Astrocyte (in vitro differentiated cells and primary cell): ENCODE data around the gene FHIT. TPM values are rescaled to one million over a fixed set of nuclear protein-coding genes. Genes with fewer than 3 reads are reported as not detected.

Experiments used
- DNase-seq: peaks from one replicate; pipeline ENCODE4 v3.0.0-alpha.2; 2010; ENCODE audit warnings: low read depth
- FAIRE-seq: peaks from 2 replicates; lab custom pipeline; 2011; peaks lifted over from hg19 to GRCh38; lab: Jason Lieb, UNC
- H2AFZ ChIP-seq: 2 replicates; pipeline ENCODE4 v1.6.0; 2012; ENCODE audit warnings: low read depth, low read length, inconsistent platforms
- H3K27ac ChIP-seq: 2 replicates; pipeline ENCODE4 v1.5.1; 2011; ENCODE audit warnings: low read depth, low read length, inconsistent platforms
- H3K27me3 ChIP-seq: 2 replicates; pipeline ENCODE4 v1.6.0; 2011; ENCODE audit warnings: low read length, inconsistent platforms; ENCODE audit not compliant: insufficient read depth
- H3K36me3 ChIP-seq: 2 replicates; pipeline ENCODE4 v1.5.1; 2011; ENCODE audit warnings: low read length, inconsistent platforms; ENCODE audit not compliant: insufficient read depth
- H3K4me1 ChIP-seq: 2 replicates; pipeline ENCODE4 v1.5.1; 2011; ENCODE audit warnings: low read length, inconsistent platforms; ENCODE audit not compliant: insufficient read depth
- H3K4me2 ChIP-seq: 2 replicates; pipeline ENCODE4 v1.6.0; 2012; ENCODE audit warnings: low read length, inconsistent platforms
- H3K4me3 ChIP-seq: 2 replicates; pipeline ENCODE4 v1.5.1; 2011; ENCODE audit warnings: low read depth, mild to moderate bottlenecking, low read length, inconsistent platforms; ENCODE audit not compliant: insufficient read depth
- H3K79me2 ChIP-seq: 2 replicates; pipeline ENCODE4 v1.6.0; 2012; ENCODE audit warnings: mild to moderate bottlenecking, low read length, inconsistent platforms; ENCODE audit not compliant: insufficient read depth
- H3K9ac ChIP-seq: 2 replicates; pipeline ENCODE4 v1.6.0; 2012; ENCODE audit warnings: mild to moderate bottlenecking, low read length, inconsistent platforms
- H3K9me3 ChIP-seq: 2 replicates; pipeline ENCODE4 v1.5.1; 2012; ENCODE audit warnings: low read depth, mild to moderate bottlenecking, low read length, inconsistent platforms; ENCODE audit not compliant: insufficient read depth
- H4K20me1 ChIP-seq: 2 replicates; pipeline ENCODE4 v1.6.0; 2012; ENCODE audit warnings: low read length, inconsistent platforms; ENCODE audit not compliant: insufficient read depth
- H3K27ac Mint-ChIP-seq: one replicate; pipeline ENCODE4 v1.8.0; 2021; ENCODE audit warnings: mild to moderate bottlenecking, mixed read lengths; ENCODE audit not compliant: unreplicated experiment
- H3K27me3 Mint-ChIP-seq: one replicate; pipeline ENCODE4 v1.8.0; 2021; ENCODE audit warnings: low read depth, mixed read lengths; ENCODE audit not compliant: unreplicated experiment
- H3K36me3 Mint-ChIP-seq: one replicate; pipeline ENCODE4 v1.8.0; 2021; ENCODE audit warnings: low read depth, mixed read lengths; ENCODE audit not compliant: unreplicated experiment
- H3K4me1 Mint-ChIP-seq: one replicate; pipeline ENCODE4 v1.8.0; 2021; ENCODE audit warnings: low read depth, mixed read lengths; ENCODE audit not compliant: unreplicated experiment
- H3K4me3 Mint-ChIP-seq: one replicate; pipeline ENCODE4 v1.8.0; 2021; ENCODE audit warnings: mild to moderate bottlenecking, moderate library complexity, mixed read lengths; ENCODE audit not compliant: unreplicated experiment
- H3K9me3 Mint-ChIP-seq: one replicate; pipeline ENCODE4 v1.8.0; 2021; ENCODE audit warnings: mild to moderate bottlenecking, mixed read lengths; ENCODE audit not compliant: unreplicated experiment
- CTCF ChIP-seq: IDR thresholded peaks from 2 replicates; pipeline ENCODE4 v1.5.1; 2011; ENCODE audit warnings: low read depth, mild to moderate bottlenecking, inconsistent platforms, low read length, moderate library complexity; ENCODE audit not compliant: insufficient read depth
- EZH2 ChIP-seq: IDR thresholded peaks from 2 replicates; pipeline ENCODE4 v1.6.1; 2012; ENCODE audit warnings: mild to moderate bottlenecking, low read length, inconsistent platforms; ENCODE audit not compliant: insufficient read depth
- total RNA-seq: library from RNA; stranded (reverse); gene quantifications from 2 replicates; pipeline ENCODE4 v1.2.1, GENCODE V29; 2021

FHIT gene
- total RNA-seq, 1 donor from 2014 or later, result 6.7 TPM

GRCh38 chr3:60176614-60177013 is 1074.6 kb downstream of the FHIT start:
- Histone ChIP-seq H3K79me2 (no peaks in the 10 kb centered on the region), H3K9ac (no peak overlapping the region), H3K36me3 (no peaks in the 10 kb centered on the region), H3K4me1 (no peaks in the 10 kb centered on the region), H3K4me2 (no peak overlapping the region), H3K4me3 (no peak overlapping the region), H2AFZ (no peak overlapping the region), H3K27me3 (no peaks in the 10 kb centered on the region), H4K20me1 (no peaks in the 10 kb centered on the region), H3K9me3 (no peaks in the 10 kb centered on the region), H3K27ac (no peak overlapping the region)
- TF ChIP-seq EZH2 (no peak), CTCF (no peak)
- H3K9me3 Mint-ChIP-seq, result no peaks in the 10 kb centered on the region
- no peak for FAIRE-seq
- no peaks in the 10 kb centered on the region for H3K4me1 Mint-ChIP-seq
- no peaks in the 10 kb centered on the region for H3K36me3 Mint-ChIP-seq
- H3K4me3 Mint-ChIP-seq, result no peak overlapping the region
- H3K27me3 Mint-ChIP-seq, result no peaks in the 10 kb centered on the region
- no peak for DNase-seq
- H3K27ac Mint-ChIP-seq, result no peak overlapping the region

GRCh38 chr3:60175680-60176079 is 1075.6 kb downstream of the FHIT start:
- Histone ChIP-seq H3K27ac (no peak overlapping the region), H3K4me3 (no peak overlapping the region), H2AFZ (no peak overlapping the region), H3K4me1 (no peaks in the 10 kb centered on the region), H3K79me2 (no peaks in the 10 kb centered on the region), H3K27me3 (no peaks in the 10 kb centered on the region), H4K20me1 (no peaks in the 10 kb centered on the region), H3K4me2 (no peak overlapping the region), H3K9ac (no peak overlapping the region), H3K36me3 (no peaks in the 10 kb centered on the region), H3K9me3 (no peaks in the 10 kb centered on the region)
- no peak for FAIRE-seq
- Mint-ChIP-seq H3K27me3 (no peaks in the 10 kb centered on the region), H3K4me1 (no peaks in the 10 kb centered on the region), H3K9me3 (no peaks in the 10 kb centered on the region), H3K36me3 (no peaks in the 10 kb centered on the region), H3K27ac (no peak overlapping the region), H3K4me3 (no peak overlapping the region)
- no peak for TF ChIP-seq EZH2
- no peak for TF ChIP-seq CTCF
- no peak for DNase-seq

- Histone ChIP-seq H3K27me3 (no peaks in the 10 kb centered on the region), H3K36me3 (no peaks in the 10 kb centered on the region), H4K20me1 (no peaks in the 10 kb centered on the region), H3K79me2 (no peaks in the 10 kb centered on the region), H2AFZ (no peak overlapping the region), H3K4me3 (no peak overlapping the region), H3K4me1 (no peaks in the 10 kb centered on the region), H3K9ac (no peak overlapping the region), H3K4me2 (no peak overlapping the region), H3K27ac (no peak overlapping the region), H3K9me3 (no peaks in the 10 kb centered on the region)
- Mint-ChIP-seq H3K36me3 (no peaks in the 10 kb centered on the region), H3K27me3 (no peaks in the 10 kb centered on the region), H3K27ac (no peak overlapping the region), H3K9me3 (no peaks in the 10 kb centered on the region), H3K4me1 (no peaks in the 10 kb centered on the region), H3K4me3 (no peak overlapping the region)
- DNase-seq (no peak), FAIRE-seq (no peak)
- TF ChIP-seq CTCF, result no peak
- TF ChIP-seq EZH2, result no peak
These were observed 1081.5 kb downstream of the FHIT start for GRCh38 chr3:60169755-60170154.
